Liver (tissue), 9 donors: ENCODE results near the gene MADCAM1. TPM values are rescaled to one million over a fixed set of nuclear protein-coding genes. Genes with fewer than 3 reads are reported as not detected.

Experiments used
- DNase-seq: peaks from one replicate; pipeline ENCODE4 v3.0.0-alpha.2; 2017; ENCODE audit warnings: low spot score
- H3K27ac ChIP-seq, 2 donors: one replicate each; pipeline ENCODE4 v1.7.0; 2013; ENCODE audit warnings: inconsistent platforms in 2 of 2, low read length in 2 of 2, control low read depth in 1 of 2, low read depth in 1 of 2, mild to moderate bottlenecking in 1 of 2
- H3K27me3 ChIP-seq, 4 donors: one replicate each; pipeline versions ENCODE4 v1.6.1 to v1.7.0; 2013; ENCODE audit warnings: low read length in 3 of 4, inconsistent platforms in 1 of 4, mild to moderate bottlenecking in 1 of 4, moderate library complexity in 1 of 4; ENCODE audit not compliant: control insufficient read depth in 4 of 4, insufficient read depth in 4 of 4
- H3K36me3 ChIP-seq, 4 donors: one replicate each; pipeline versions ENCODE4 v1.6.1 to v1.7.0; 2013; ENCODE audit warnings: low read length in 3 of 4, mild to moderate bottlenecking in 3 of 4, low read depth in 1 of 4, moderate library complexity in 1 of 4; ENCODE audit not compliant: control insufficient read depth in 4 of 4, insufficient read depth in 3 of 4
- H3K4me1 ChIP-seq, 4 donors: one replicate each; pipeline versions ENCODE4 v1.6.1 to v1.7.0; 2013; ENCODE audit warnings: low read length in 3 of 4, mild to moderate bottlenecking in 3 of 4, moderate library complexity in 1 of 4; ENCODE audit not compliant: control insufficient read depth in 4 of 4, insufficient read depth in 4 of 4
- H3K4me3 ChIP-seq, 3 donors: one replicate each; pipeline versions ENCODE4 v1.6.1 to v1.7.0; 2013; ENCODE audit warnings: low read length in 3 of 3, control low read depth in 1 of 3, low read depth in 1 of 3, mild to moderate bottlenecking in 1 of 3
- H3K9ac ChIP-seq, 2 donors: one replicate each; pipeline ENCODE4 v1.7.0; 2013; ENCODE audit warnings: low read length in 2 of 2, mild to moderate bottlenecking in 2 of 2, moderate library complexity in 2 of 2, control low read depth in 1 of 2, low read depth in 1 of 2
- H3K9me3 ChIP-seq, 4 donors: one replicate each; pipeline versions ENCODE4 v1.6.1 to v1.7.0; 2013; ENCODE audit warnings: low read length in 3 of 4; ENCODE audit not compliant: control insufficient read depth in 4 of 4
- EGR1 ChIP-seq, 2 donors: IDR thresholded peaks; 2 replicates each; pipeline ENCODE4 v1.6.1; 2016 to 2018; ENCODE audit warnings: antibody characterized with exemption in 2 of 2, low read depth in 2 of 2
- FOXA1 ChIP-seq: IDR thresholded peaks from 2 replicates; pipeline ENCODE4 v1.6.1; 2016; ENCODE audit warnings: antibody characterized with exemption
- FOXA2 ChIP-seq: IDR thresholded peaks from 2 replicates; pipeline ENCODE4 v1.6.1; 2016; ENCODE audit warnings: antibody characterized with exemption
- GABPA ChIP-seq, 2 donors: IDR thresholded peaks in 1 of 2; conservative IDR thresholded peaks in 1 of 2; 2 replicates each; pipeline ENCODE4 v1.6.1; 2016; ENCODE audit warnings: antibody characterized with exemption in 2 of 2, mild to moderate bottlenecking in 1 of 2, moderate library complexity in 1 of 2
- HNF4A ChIP-seq, 2 donors: conservative IDR thresholded peaks; 2 replicates each; pipeline ENCODE4 v1.6.1; 2016; ENCODE audit warnings: antibody characterized with exemption in 2 of 2, mild to moderate bottlenecking in 2 of 2
- HNF4G ChIP-seq: IDR thresholded peaks from 2 replicates; pipeline ENCODE4 v1.6.1; 2016; ENCODE audit warnings: antibody characterized with exemption
- JUND ChIP-seq, 2 donors: IDR thresholded peaks; 2 replicates each; pipeline ENCODE4 v1.6.1; 2016; ENCODE audit warnings: antibody characterized with exemption in 2 of 2
- MAX ChIP-seq: IDR thresholded peaks from 2 replicates; pipeline ENCODE4 v1.6.1; 2016; ENCODE audit warnings: antibody characterized with exemption
- NR2F2 ChIP-seq: IDR thresholded peaks from 2 replicates; pipeline ENCODE4 v1.6.1; 2016; ENCODE audit warnings: antibody characterized with exemption
- RAD21 ChIP-seq, 2 donors: IDR thresholded peaks; 2 replicates each; pipeline ENCODE4 v1.6.1; 2016; ENCODE audit warnings: antibody characterized with exemption in 2 of 2, mild to moderate bottlenecking in 2 of 2
- REST ChIP-seq: IDR thresholded peaks from 2 replicates; pipeline ENCODE4 v1.6.1; 2016; ENCODE audit warnings: antibody characterized with exemption, mild to moderate bottlenecking
- RXRA ChIP-seq, 2 donors: IDR thresholded peaks; 2 replicates each; pipeline ENCODE4 v1.6.1; 2017 to 2018; ENCODE audit warnings: antibody characterized with exemption in 2 of 2, mild to moderate bottlenecking in 1 of 2
- SP1 ChIP-seq: IDR thresholded peaks from 2 replicates; pipeline ENCODE4 v1.6.1; 2018; ENCODE audit warnings: antibody characterized with exemption, mild to moderate bottlenecking
- TAF1 ChIP-seq: conservative IDR thresholded peaks from 2 replicates; pipeline ENCODE4 v1.6.1; 2016; ENCODE audit warnings: antibody characterized with exemption, mild to moderate bottlenecking
- WGBS: extraction: QIAGEN DNeasy Blood & Tissue Kit; methylation state at CpG from one replicate; pipeline ENCODE4 v1.1.7; 2013; 5-methylcytosine and 5-hydroxymethylcytosine counted together
- polyA plus RNA-seq, 2 donors: library from polyadenylated mRNA; stranded (reverse) in 1 of 2; unstranded in 1 of 2; fragments of 200-250 nt in 1 of 2; fragments of >200 nt in 1 of 2; fragmentation: Nextera tagmentation in 1 of 2; extraction: Ambion mirVana in 1 of 2; gene quantifications; one replicate each; pipeline versions ENCODE4 v1.2.1 to v1.2.3, GENCODE V29; 2013 to 2015
- total RNA-seq, 2 donors: library from RNA; depleted of rRNA; stranded (reverse); fragments of >200 nt; gene quantifications; one replicate each; pipeline ENCODE4 v1.2.3, GENCODE V29; 2014
- TF ChIP-seq, protein P1 (sequence below): fragments of 150-350 bp; IDR thresholded peaks from 2 replicates; pipeline ENCODE4 v1.5.1; 2017; ENCODE audit warnings: improper control_type of control experiment, low read depth, low read length; ENCODE audit not compliant: missing input control
- TF ChIP-seq, protein P2 (sequence below): IDR thresholded peaks from 2 replicates; pipeline ENCODE4 v1.6.1; 2016; ENCODE audit warnings: antibody characterized with exemption
- donor health status: healthy.
- donor health status: healthy.
- donor health status: healthy.
- donor health status: healthy.
- donor health status: healthy.

MADCAM1 gene
- total and polyA plus RNA-seq, 4 donors, result 0.17 to 0.32 (median 0.24) TPM

- H3K27ac ChIP-seq, result no peak overlapping the region
- no peaks in the 10 kb centered on the region for H3K36me3 ChIP-seq
- DNase-seq, result no peak
- no peak overlapping the region for H3K9ac ChIP-seq
- H3K27me3 ChIP-seq, result no peaks in the 10 kb centered on the region
- TF ChIP-seq HNF4G, result no peak
- WGBS, result 73% methylated on average over 29 of the region's 29 CpGs
- H3K4me3 ChIP-seq, result no peak overlapping the region
- no peaks in the 10 kb centered on the region for H3K9me3 ChIP-seq
- no peaks in the 10 kb centered on the region for H3K4me1 ChIP-seq
Observed at GRCh38 chr19:524062-524674, 27.9 kb downstream of the MADCAM1 start.

DNA sequence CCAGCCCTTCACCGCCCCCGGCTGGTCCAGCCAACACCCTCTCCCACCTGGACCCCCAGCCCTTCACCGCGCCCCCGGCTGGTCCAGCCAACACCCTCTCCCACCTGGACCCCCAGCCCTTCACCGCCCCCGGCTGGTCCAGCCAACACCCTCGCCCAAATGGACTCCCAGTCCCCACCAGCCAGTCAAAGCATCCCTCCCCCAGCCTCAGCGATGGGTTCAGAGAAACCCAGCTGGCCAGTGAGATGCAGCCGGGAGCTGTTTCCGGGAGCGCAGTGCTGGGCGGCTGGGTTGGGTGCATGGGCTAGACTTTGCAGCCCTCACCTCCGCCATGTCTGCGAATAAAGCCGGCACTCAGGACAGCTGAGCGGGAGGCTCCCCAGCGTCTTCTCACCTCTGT, 28.7 kb downstream of the MADCAM1 start:
- 73% methylated on average over 18 of the region's 18 CpGs for WGBS

More for the DNA sequence above, 28.7 kb downstream of the MADCAM1 start:
- Histone ChIP-seq H3K9ac (no peak overlapping the region), H3K36me3 (no peaks in the 10 kb centered on the region), H3K27ac (no peak overlapping the region), H3K9me3 (no peaks in the 10 kb centered on the region), H3K4me1 (no peaks in the 10 kb centered on the region), H3K27me3 (no peaks in the 10 kb centered on the region), H3K4me3 (no peak overlapping the region)
- TF ChIP-seq HNF4G (no peak), RXRA (IDR thresholded peaks at IDR 0.05) (no peak), NR2F2 (no peak), RAD21 (IDR thresholded peaks at IDR 0.05) (no peak), FOXA1 (no peak), FOXA2 (no peak), MAX (no peak), GABPA (IDR thresholded peaks at IDR 0.05 in 1 of 2, conservative IDR thresholded peaks at IDR 0.05 in 1 of 2) (no peak), JUND (IDR thresholded peaks at IDR 0.05) (no peak), HNF4A (conservative IDR thresholded peaks at IDR 0.05) (no peak), EGR1 (IDR thresholded peaks at IDR 0.05; ENCODE audit: low read depth in 2 of 2) (no peak), TAF1 (no peak), SP1 (no peak), REST (no peak)
- TF ChIP-seq, protein P1, sequence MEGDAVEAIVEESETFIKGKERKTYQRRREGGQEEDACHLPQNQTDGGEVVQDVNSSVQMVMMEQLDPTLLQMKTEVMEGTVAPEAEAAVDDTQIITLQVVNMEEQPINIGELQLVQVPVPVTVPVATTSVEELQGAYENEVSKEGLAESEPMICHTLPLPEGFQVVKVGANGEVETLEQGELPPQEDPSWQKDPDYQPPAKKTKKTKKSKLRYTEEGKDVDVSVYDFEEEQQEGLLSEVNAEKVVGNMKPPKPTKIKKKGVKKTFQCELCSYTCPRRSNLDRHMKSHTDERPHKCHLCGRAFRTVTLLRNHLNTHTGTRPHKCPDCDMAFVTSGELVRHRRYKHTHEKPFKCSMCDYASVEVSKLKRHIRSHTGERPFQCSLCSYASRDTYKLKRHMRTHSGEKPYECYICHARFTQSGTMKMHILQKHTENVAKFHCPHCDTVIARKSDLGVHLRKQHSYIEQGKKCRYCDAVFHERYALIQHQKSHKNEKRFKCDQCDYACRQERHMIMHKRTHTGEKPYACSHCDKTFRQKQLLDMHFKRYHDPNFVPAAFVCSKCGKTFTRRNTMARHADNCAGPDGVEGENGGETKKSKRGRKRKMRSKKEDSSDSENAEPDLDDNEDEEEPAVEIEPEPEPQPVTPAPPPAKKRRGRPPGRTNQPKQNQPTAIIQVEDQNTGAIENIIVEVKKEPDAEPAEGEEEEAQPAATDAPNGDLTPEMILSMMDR, result no peak
- TF ChIP-seq, protein P2, sequence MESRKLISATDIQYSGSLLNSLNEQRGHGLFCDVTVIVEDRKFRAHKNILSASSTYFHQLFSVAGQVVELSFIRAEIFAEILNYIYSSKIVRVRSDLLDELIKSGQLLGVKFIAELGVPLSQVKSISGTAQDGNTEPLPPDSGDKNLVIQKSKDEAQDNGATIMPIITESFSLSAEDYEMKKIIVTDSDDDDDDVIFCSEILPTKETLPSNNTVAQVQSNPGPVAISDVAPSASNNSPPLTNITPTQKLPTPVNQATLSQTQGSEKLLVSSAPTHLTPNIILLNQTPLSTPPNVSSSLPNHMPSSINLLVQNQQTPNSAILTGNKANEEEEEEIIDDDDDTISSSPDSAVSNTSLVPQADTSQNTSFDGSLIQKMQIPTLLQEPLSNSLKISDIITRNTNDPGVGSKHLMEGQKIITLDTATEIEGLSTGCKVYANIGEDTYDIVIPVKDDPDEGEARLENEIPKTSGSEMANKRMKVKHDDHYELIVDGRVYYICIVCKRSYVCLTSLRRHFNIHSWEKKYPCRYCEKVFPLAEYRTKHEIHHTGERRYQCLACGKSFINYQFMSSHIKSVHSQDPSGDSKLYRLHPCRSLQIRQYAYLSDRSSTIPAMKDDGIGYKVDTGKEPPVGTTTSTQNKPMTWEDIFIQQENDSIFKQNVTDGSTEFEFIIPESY, result no peak
- no peak for DNase-seq
